GM12878 (cell line): ENCODE data around the gene GASK1B. TPM values are rescaled to one million over a fixed set of nuclear protein-coding genes. Genes with fewer than 3 reads are reported as not detected.

Source experiments
- ATAC-seq: fragments of 200-7000 bp; cut with Tn5 transposase; 3 replicates; pipeline ENCODE4 v1.9.1; 2020; ENCODE audit warnings: mild to moderate bottlenecking, moderate library complexity
- BruUV-seq: library from RNA; stranded (reverse); fragments of 400-500 nt; replicated peaks from 2 replicates; lab custom pipeline; 2021; lab: Mats Ljungman, UMichigan
- CTCF ChIA-PET: fragments of 300-600 bp; sonication (Branson Sonifier 250); formaldehyde crosslinking; extraction: SDS; loops from one replicate; lab custom pipeline; 2021; ENCODE audit warnings: inconsistent platforms; lab: Yijun Ruan, JAX
- POLR2A ChIA-PET: fragments of 350-600 bp; formaldehyde crosslinking; extraction: SDS; loops from one replicate; lab custom pipeline; 2021; ENCODE audit warnings: inconsistent platforms; lab: Charles Lee
- RAD21 ChIA-PET: fragments of 300-600 bp; sonication (Branson Sonifier 250); formaldehyde crosslinking; loops from one replicate; lab custom pipeline; 2023; ENCODE audit warnings: antibody characterized with exemption; ENCODE audit not compliant: unreplicated experiment; lab: Charles Lee
- SMC1A ChIA-PET: fragments of 300-600 bp; sonication (Branson Sonifier 250); formaldehyde crosslinking; loops from one replicate; lab custom pipeline; 2023; ENCODE audit not compliant: unreplicated experiment, uncharacterized antibody; lab: Charles Lee
- DNase-seq: peaks from one replicate; pipeline ENCODE4 v3.0.0-alpha.2; 2011; ENCODE audit warnings: low read depth, low spot score
- FAIRE-seq: peaks from 3 replicates; lab custom pipeline; 2011; peaks lifted over from hg19 to GRCh38; lab: Jason Lieb, UNC
- H2AFZ ChIP-seq: 2 replicates; pipeline ENCODE4 v1.6.0; 2011; ENCODE audit warnings: low read depth, low read length, control low read depth; ENCODE audit not compliant: control insufficient read depth
- H3K27ac ChIP-seq: 2 replicates; pipeline ENCODE4 v1.5.1; 2011; ENCODE audit warnings: control low read depth; ENCODE audit not compliant: control insufficient read depth, insufficient read depth
- H3K27me3 ChIP-seq, 2 experiments: replicated peaks in 1 of 2; 2 replicates each; pipeline versions ENCODE4 v1.6.0 to v1.6.1; 2011; ENCODE audit warnings: low read length in 1 of 2; ENCODE audit not compliant: control insufficient read depth in 2 of 2, insufficient read depth in 2 of 2
- H3K36me3 ChIP-seq, 2 experiments: 2 replicates each; pipeline ENCODE4 v1.5.1; 2011; ENCODE audit warnings: low read length in 1 of 2; ENCODE audit not compliant: control insufficient read depth in 2 of 2, insufficient read depth in 2 of 2
- H3K4me1 ChIP-seq: 2 replicates; pipeline ENCODE4 v1.6.1; 2011; ENCODE audit warnings: mild to moderate bottlenecking, low read length, moderate library complexity, mixed read lengths; ENCODE audit not compliant: control insufficient read depth, insufficient read depth
- H3K4me2 ChIP-seq: 2 replicates; pipeline ENCODE4 v1.6.0; 2011; ENCODE audit warnings: control low read depth; ENCODE audit not compliant: control insufficient read depth, insufficient read depth
- H3K4me3 ChIP-seq: fragments of 200-600 bp; sonication (generic); 2 replicates; pipeline ENCODE4 v1.5.1; 2016
- H3K79me2 ChIP-seq: 2 replicates; pipeline ENCODE4 v1.6.0; 2011; ENCODE audit warnings: low read length; ENCODE audit not compliant: control insufficient read depth, insufficient read depth
- H3K9ac ChIP-seq: 2 replicates; pipeline ENCODE4 v1.8.0; 2011; ENCODE audit warnings: low read length, control low read depth, mixed read lengths; ENCODE audit not compliant: control insufficient read depth, insufficient read depth
- H3K9me3 ChIP-seq: replicated peaks from 3 replicates; pipeline ENCODE4 v1.5.1; 2011; ENCODE audit warnings: mild to moderate bottlenecking, low read length; ENCODE audit not compliant: control insufficient read depth, insufficient read depth
- H4K20me1 ChIP-seq: 2 replicates; pipeline ENCODE4 v1.6.0; 2011; ENCODE audit not compliant: control insufficient read depth, insufficient read depth
- CHD1 ChIP-seq: IDR thresholded peaks from 2 replicates; pipeline ENCODE4 v1.6.1; 2012; ENCODE audit warnings: low read depth, low read length, improper control_type of control experiment
- FOXK2 ChIP-seq: fragments of 450-650 bp; IDR thresholded peaks from 2 replicates; pipeline ENCODE4 v1.6.1; 2017; ENCODE audit warnings: mild to moderate bottlenecking, moderate library complexity
- GATAD2B ChIP-seq: fragments of 450-650 bp; conservative IDR thresholded peaks from 2 replicates; pipeline ENCODE4 v1.6.1; 2017; ENCODE audit warnings: low read depth, mild to moderate bottlenecking, moderate library complexity
- IRF5 ChIP-seq: fragments of 450-650 bp; IDR thresholded peaks from 2 replicates; pipeline ENCODE4 v1.6.1; 2017; ENCODE audit warnings: borderline replicate concordance
- KLF5 ChIP-seq: fragments of 450-650 bp; IDR thresholded peaks from 2 replicates; pipeline ENCODE4 v1.6.1; 2014; ENCODE audit warnings: mild to moderate bottlenecking; ENCODE audit not compliant: partially characterized antibody
- NFIC ChIP-seq: IDR thresholded peaks from 2 replicates; pipeline ENCODE4 v1.6.1; 2012; ENCODE audit warnings: low read depth, mild to moderate bottlenecking, inconsistent platforms, low read length, moderate library complexity
- NKRF ChIP-seq: fragments of 450-650 bp; conservative IDR thresholded peaks from 2 replicates; pipeline ENCODE4 v1.6.1; 2017; ENCODE audit warnings: mild to moderate bottlenecking, moderate library complexity
- PAX8 ChIP-seq: fragments of 450-650 bp; IDR thresholded peaks from 2 replicates; pipeline ENCODE4 v1.6.1; 2017; ENCODE audit warnings: mild to moderate bottlenecking, moderate library complexity
- RB1 ChIP-seq: fragments of 450-650 bp; formaldehyde crosslinking; IDR thresholded peaks from 2 replicates; pipeline ENCODE4 v1.6.1; 2017; ENCODE audit warnings: mild to moderate bottlenecking, borderline replicate concordance
- SMAD5 ChIP-seq: IDR thresholded peaks from 2 replicates; pipeline ENCODE4 v1.6.1; 2016; ENCODE audit warnings: antibody characterized with exemption, low read depth
- SP1 ChIP-seq: IDR thresholded peaks from one replicate; pipeline ENCODE4 v1.6.1; 2011; ENCODE audit warnings: low read depth, low read length
- SREBF2 ChIP-seq: IDR thresholded peaks from 2 replicates; pipeline ENCODE4 v1.6.1; 2012; ENCODE audit warnings: mild to moderate bottlenecking, low read length
- TARDBP ChIP-seq: IDR thresholded peaks from 2 replicates; pipeline ENCODE4 v1.6.1; 2016; ENCODE audit warnings: borderline replicate concordance
- TBL1XR1 ChIP-seq: IDR thresholded peaks from 2 replicates; pipeline ENCODE4 v1.6.1; 2012; ENCODE audit warnings: low read depth, low read length, improper control_type of control experiment
- TCF7 ChIP-seq: IDR thresholded peaks from 2 replicates; pipeline ENCODE4 v1.6.1; 2014; ENCODE audit warnings: antibody characterized with exemption, borderline replicate concordance
- WGBS: methylation state at CpG from one replicate; pipeline ENCODE4 v1.1.6; 2016; ENCODE audit warnings: low lambda C conversion rate; ENCODE audit not compliant: insufficient replicate concordance, insufficient coverage; ENCODE audit errors: missing lambda C conversion rate; 5-methylcytosine and 5-hydroxymethylcytosine counted together
- in situ Hi-C: fragments of 300-500 bp; cut with MboI; formaldehyde crosslinking; loops from 9 replicates; pipeline ENCODE4 v1.14.3; 2018; ENCODE audit warnings: mixed read lengths
- intact Hi-C: fragments of 100-400 bp; cut with micrococcal nuclease; formaldehyde crosslinking; loops from one replicate; pipeline ENCODE4 v1.14.2; 2022; ENCODE audit not compliant: unreplicated experiment
- polyA plus RNA-seq, 11 experiments: library from polyadenylated mRNA; depleted of rRNA in 4 of 11; unstranded in 6 of 11; stranded (reverse) in 5 of 11; fragments of >200 nt; fragmentation: Nextera tagmentation in 4 of 11; fragmentation: Illumina TruSeq in 1 of 11; extraction: Ambion mirVana in 4 of 11; extraction: Trizol in 1 of 11; gene quantifications; 1 replicate in 1 of 11; 2 replicates in 10 of 11; pipeline versions ENCODE4 v1.2.1 to v1.2.3, GENCODE V29; 2011 to 2016; ENCODE audit warnings: inconsistent platforms in 2 of 11, missing spikeins in 2 of 11, low read depth in 1 of 11
- total RNA-seq, 4 experiments: library from RNA; depleted of rRNA in 3 of 4; stranded (reverse); fragments of >200 nt in 3 of 4; fragmentation: Illumina TruSeq in 1 of 4; extraction: Trizol in 1 of 4; gene quantifications; 2 replicates each; pipeline versions ENCODE4 v1.2.1 to v1.2.3, GENCODE V29; 2013 to 2021
- TF ChIP-seq, protein P1 (sequence below): IDR thresholded peaks from 2 replicates; pipeline ENCODE4 v1.6.1; 2012; ENCODE audit warnings: low read depth, low read length, improper control_type of control experiment

Gene GASK1B
- total and polyA plus RNA-seq, 10 of the 15 experiments (the other 5 are each of a cell fraction or from before 2014, with no cell fraction given) = under 0.01 to 0.21 (median 0.07) TPM; not detected in 1

GRCh38 chr4:158179465-158179864 is 6.6 kb upstream of the GASK1B start:
- ChIA-PET SMC1A (no interaction called here), CTCF (no interaction called here), POLR2A (no interaction called here), RAD21 (no interaction called here)
- WGBS = 7% methylated on average over 3 of the region's 3 CpGs
- no peaks in the 10 kb centered on the region for H3K9me3 ChIP-seq
- no peaks in the 10 kb centered on the region for H3K4me1 ChIP-seq
- no peaks in the 10 kb centered on the region for H3K79me2 ChIP-seq
- in situ Hi-C loops = no loop called here
- H3K27me3 ChIP-seq = no peaks in the 10 kb centered on the region
- no peak overlapping the region for H3K27ac ChIP-seq
- TF ChIP-seq SP1 (no peak), FOXK2 (no peak), IRF5 (no peak), RB1 (no peak), NFIC (no peak), TARDBP (no peak)
- TF ChIP-seq, all 136 proteins: peak for 0
- no peak for DNase-seq
- Histone ChIP-seq H3K4me3 (no peak overlapping the region), H3K4me2 (no peak overlapping the region), H3K9ac (no peak overlapping the region), H2AFZ (no peak overlapping the region), H3K36me3 (no peaks in the 10 kb centered on the region), H4K20me1 (no peaks in the 10 kb centered on the region)
- intact Hi-C loops = no loop called here
- BruUV-seq = no TSS peak
- FAIRE-seq = no peak
- no peak for ATAC-seq

- Histone ChIP-seq H3K79me2 (no peaks in the 10 kb centered on the region), H3K4me2 (no peak overlapping the region), H4K20me1 (no peaks in the 10 kb centered on the region), H3K36me3 (no peaks in the 10 kb centered on the region), H3K27ac (no peak overlapping the region), H3K9ac (no peak overlapping the region), H3K4me1 (no peaks in the 10 kb centered on the region), H3K4me3 (no peak overlapping the region), H3K27me3 (no peaks in the 10 kb centered on the region; a peak in 1 of 4 replicates), H2AFZ (no peak overlapping the region), H3K9me3 (no peaks in the 10 kb centered on the region)
- BruUV-seq = no TSS peak
- CTCF ChIA-PET = no interaction called here
- DNase-seq (no peak), FAIRE-seq (no peak), ATAC-seq (no peak)
- RAD21 ChIA-PET = no interaction called here
- POLR2A ChIA-PET = no interaction called here
- intact Hi-C loops = no loop called here
- SMC1A ChIA-PET = no interaction called here
- no peak for TF ChIP-seq SREBF2
- TF ChIP-seq, protein P1, sequence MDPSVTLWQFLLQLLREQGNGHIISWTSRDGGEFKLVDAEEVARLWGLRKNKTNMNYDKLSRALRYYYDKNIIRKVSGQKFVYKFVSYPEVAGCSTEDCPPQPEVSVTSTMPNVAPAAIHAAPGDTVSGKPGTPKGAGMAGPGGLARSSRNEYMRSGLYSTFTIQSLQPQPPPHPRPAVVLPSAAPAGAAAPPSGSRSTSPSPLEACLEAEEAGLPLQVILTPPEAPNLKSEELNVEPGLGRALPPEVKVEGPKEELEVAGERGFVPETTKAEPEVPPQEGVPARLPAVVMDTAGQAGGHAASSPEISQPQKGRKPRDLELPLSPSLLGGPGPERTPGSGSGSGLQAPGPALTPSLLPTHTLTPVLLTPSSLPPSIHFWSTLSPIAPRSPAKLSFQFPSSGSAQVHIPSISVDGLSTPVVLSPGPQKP = no peak
- TF ChIP-seq KLF5 = no peak
- no peak for TF ChIP-seq NKRF
- TF ChIP-seq SMAD5 = no peak
- TF ChIP-seq PAX8 = no peak
- no peak for TF ChIP-seq TBL1XR1
- no peak for TF ChIP-seq RB1
- no peak for TF ChIP-seq TCF7
- TF ChIP-seq GATAD2B = no peak
- TF ChIP-seq CHD1 = no peak
- in situ Hi-C loops = no loop called here
These were observed 4.0 kb upstream of the GASK1B start for GRCh38 chr4:158176776-158177175.
